ENCODE results near the gene STK35.

Gene STK35

GRCh38 chr20:2162125-2162822 lies 60.6 kb downstream of the STK35 start:
- no peaks in the 10 kb centered on the region for H3K36me3 ChIP-seq (ENCODE audit: control insufficient read depth, low read length)
- no peak overlapping the region for H3K4me3 ChIP-seq (ENCODE audit: low read length)
- H4K20me1 ChIP-seq (ENCODE audit: control insufficient read depth, insufficient read depth, low read depth, low read length) = no peaks in the 10 kb centered on the region; the same call in 1 of the 2 replicates
- H3F3A ChIP-seq (ENCODE audit: control insufficient read depth, insufficient read depth) = no peaks in the 10 kb centered on the region
- H3K4me1 ChIP-seq (ENCODE audit: control insufficient read depth, low read length) = no peaks in the 10 kb centered on the region
- TF ChIP-seq EZH2phosphoT487 (IDR thresholded peaks at IDR 0.05; ENCODE audit: borderline replicate concordance, low read length) (no peak), CTCF (IDR thresholded peaks at IDR 0.05; ENCODE audit: low read depth, low read length, poor library complexity, severe bottlenecking) (no peak)
- H3K9me3 ChIP-seq (ENCODE audit: control insufficient read depth, insufficient read depth, low read length) = no peaks in the 10 kb centered on the region
- H3K79me2 ChIP-seq (ENCODE audit: control insufficient read depth, low read length) = no peaks in the 10 kb centered on the region
- no peaks in the 10 kb centered on the region for H3K27me3 ChIP-seq (ENCODE audit: control insufficient read depth, low read length)
- H3K4me2 ChIP-seq (ENCODE audit: low read length) = no peak overlapping the region
- H3K9me2 ChIP-seq (replicated peaks; ENCODE audit: control insufficient read depth, low read length) = no peaks in the 10 kb centered on the region
- no peak overlapping the region for H3K27ac ChIP-seq (ENCODE audit: low read depth, low read length)

- TF ChIP-seq CTCF (IDR thresholded peaks at IDR 0.05; ENCODE audit: low read depth, low read length, poor library complexity, severe bottlenecking) (no peak), EZH2phosphoT487 (IDR thresholded peaks at IDR 0.05; ENCODE audit: borderline replicate concordance, low read length) (no peak)
- Histone ChIP-seq H3K4me2 (ENCODE audit: low read length) (no peak overlapping the region), H3K9me2 (replicated peaks; ENCODE audit: control insufficient read depth, low read length) (no peaks in the 10 kb centered on the region)
Measured at GRCh38 chr20:2162823-2163166, 61.2 kb downstream of the STK35 start.

GRCh38 chr20:2163312-2163711 lies 61.7 kb downstream of the STK35 start:
- Histone ChIP-seq H3F3A (ENCODE audit: control insufficient read depth, insufficient read depth) (no peaks in the 10 kb centered on the region), H3K9me3 (ENCODE audit: control insufficient read depth, insufficient read depth, low read length) (no peaks in the 10 kb centered on the region), H3K36me3 (ENCODE audit: control insufficient read depth, low read length) (no peaks in the 10 kb centered on the region), H3K4me2 (ENCODE audit: low read length) (no peak overlapping the region), H3K4me3 (ENCODE audit: low read length) (no peak overlapping the region), H3K27ac (ENCODE audit: low read depth, low read length) (no peak overlapping the region), H3K27me3 (ENCODE audit: control insufficient read depth, low read length) (no peaks in the 10 kb centered on the region), H3K9me2 (replicated peaks; ENCODE audit: control insufficient read depth, low read length) (no peaks in the 10 kb centered on the region), H3K4me1 (ENCODE audit: control insufficient read depth, low read length) (no peaks in the 10 kb centered on the region), H3K79me2 (ENCODE audit: control insufficient read depth, low read length) (no peaks in the 10 kb centered on the region), H4K20me1 (ENCODE audit: control insufficient read depth, insufficient read depth, low read depth, low read length) (no peaks in the 10 kb centered on the region; the same call in 1 of the 2 replicates)
- no peak for TF ChIP-seq CTCF (IDR thresholded peaks at IDR 0.05; ENCODE audit: low read depth, low read length, poor library complexity, severe bottlenecking)
- no peak for TF ChIP-seq EZH2phosphoT487 (IDR thresholded peaks at IDR 0.05; ENCODE audit: borderline replicate concordance, low read length)

More at GRCh38 chr20:2162823-2163166, 61.2 kb downstream of the STK35 start:
- H3K9me3 ChIP-seq (ENCODE audit: control insufficient read depth, insufficient read depth, low read length) = no peaks in the 10 kb centered on the region
- H3K4me3 ChIP-seq (ENCODE audit: low read length) = no peak overlapping the region
- no peaks in the 10 kb centered on the region for H3K27me3 ChIP-seq (ENCODE audit: control insufficient read depth, low read length)
- no peaks in the 10 kb centered on the region for H3K79me2 ChIP-seq (ENCODE audit: control insufficient read depth, low read length)
- H3F3A ChIP-seq (ENCODE audit: control insufficient read depth, insufficient read depth) = no peaks in the 10 kb centered on the region
- no peaks in the 10 kb centered on the region for H3K4me1 ChIP-seq (ENCODE audit: control insufficient read depth, low read length)
- no peaks in the 10 kb centered on the region; the same call in 1 of the 2 replicates for H4K20me1 ChIP-seq (ENCODE audit: control insufficient read depth, insufficient read depth, low read depth, low read length)
- no peak overlapping the region for H3K27ac ChIP-seq (ENCODE audit: low read depth, low read length)
- no peaks in the 10 kb centered on the region for H3K36me3 ChIP-seq (ENCODE audit: control insufficient read depth, low read length)
